Chondrocyte (in vitro differentiated cells): ENCODE measurements around the gene YWHAQ. TPM values are rescaled to one million over a fixed set of nuclear protein-coding genes. Genes with fewer than 3 reads are reported as not detected.
"Not testable (repeated sequence)": the region's sequence is repeated elsewhere in the genome, so short reads cannot be mapped to it uniquely, and the experiment has no call there.

Experiments used
- DNase-seq: peaks from one replicate; pipeline ENCODE4 v3.0.0; 2021; ENCODE audit warnings: mixed read lengths, low spot score
- H3K27ac Mint-ChIP-seq: one replicate; pipeline ENCODE4 v1.8.0; 2021; ENCODE audit warnings: mild to moderate bottlenecking, moderate library complexity, mixed read lengths; ENCODE audit not compliant: unreplicated experiment
- H3K27me3 Mint-ChIP-seq: 2 replicates; pipeline ENCODE4 v1.8.0; 2021; ENCODE audit warnings: low read depth, mixed read lengths
- H3K36me3 Mint-ChIP-seq: 2 replicates; pipeline ENCODE4 v1.8.0; 2021; ENCODE audit warnings: low read depth, mixed read lengths
- H3K4me1 Mint-ChIP-seq: 2 replicates; pipeline ENCODE4 v1.8.0; 2021; ENCODE audit warnings: low read depth, mild to moderate bottlenecking, mixed read lengths
- H3K4me3 Mint-ChIP-seq: one replicate; pipeline ENCODE4 v1.8.0; 2021; ENCODE audit warnings: mild to moderate bottlenecking, moderate library complexity, mixed read lengths; ENCODE audit not compliant: unreplicated experiment
- H3K9me3 Mint-ChIP-seq: 2 replicates; pipeline ENCODE4 v1.8.0; 2021; ENCODE audit warnings: low read depth, mixed read lengths
- CTCF ChIP-seq: fragments of 200-600 bp; sonication (generic); IDR thresholded peaks from 2 replicates; pipeline ENCODE4 v1.5.0; 2021; ENCODE audit warnings: antibody characterized with exemption, mild to moderate bottlenecking, moderate library complexity
- total RNA-seq: library from RNA; stranded (reverse); gene quantifications from 3 replicates; pipeline ENCODE4 v1.2.1, GENCODE V29; 2021

The YWHAQ gene
- total RNA-seq, 1 donor from 2014 or later: 247 TPM

GRCh38 chr2:9610781-9611548 is 19.8 kb downstream of the YWHAQ start:
- Mint-ChIP-seq H3K4me3 (no peak overlapping the region), H3K27me3 (no peaks in the 10 kb centered on the region), H3K27ac (peak overlapping the region; percentile 74), H3K4me1 (peaks cover 80% of the 10 kb centered on the region), H3K9me3 (no peaks in the 10 kb centered on the region), H3K36me3 (no peaks in the 10 kb centered on the region)
- DNase-seq: no peak
- no peak for TF ChIP-seq CTCF

- H3K4me3 Mint-ChIP-seq: peak overlapping the region; percentile 49
Observed at GRCh38 chr2:9608491-9608890, 22.3 kb downstream of the YWHAQ start.

GRCh38 chr2:9602412-9602811 is 28.4 kb downstream of the YWHAQ start:
- H3K27me3 Mint-ChIP-seq: no peaks in the 10 kb centered on the region
- peaks cover 24% of the 10 kb centered on the region for H3K36me3 Mint-ChIP-seq
- TF ChIP-seq CTCF: no peak
- no peak for DNase-seq
- peaks cover 18% of the 10 kb centered on the region for H3K9me3 Mint-ChIP-seq
- no peak overlapping the region for H3K4me3 Mint-ChIP-seq
- H3K27ac Mint-ChIP-seq: no peak overlapping the region
- H3K4me1 Mint-ChIP-seq: peaks cover 8% of the 10 kb centered on the region

More at GRCh38 chr2:9608491-9608890, 22.3 kb downstream of the YWHAQ start:
- H3K27me3 Mint-ChIP-seq, H3K36me3 Mint-ChIP-seq, DNase-seq, H3K9me3 Mint-ChIP-seq: not testable (repeated sequence)
- Mint-ChIP-seq H3K27ac (peak overlapping the region; percentile 98), H3K4me1 (peaks cover 62% of the 10 kb centered on the region)

GRCh38 chr2:9601397-9601796 is 29.4 kb downstream of the YWHAQ start:
- no peak for DNase-seq
- no peak overlapping the region for H3K4me3 Mint-ChIP-seq
- no peak for TF ChIP-seq CTCF
- H3K27me3 Mint-ChIP-seq: no peaks in the 10 kb centered on the region
- no peak overlapping the region for H3K27ac Mint-ChIP-seq
- peaks cover 24% of the 10 kb centered on the region for H3K36me3 Mint-ChIP-seq
- peaks cover 18% of the 10 kb centered on the region for H3K9me3 Mint-ChIP-seq
- H3K4me1 Mint-ChIP-seq: peaks cover 5% of the 10 kb centered on the region

GRCh38 chr2:9599430-9599829 is 31.4 kb downstream of the YWHAQ start:
- no peak for TF ChIP-seq CTCF
- no peaks in the 10 kb centered on the region for H3K27me3 Mint-ChIP-seq
- H3K27ac Mint-ChIP-seq: no peak overlapping the region
- H3K4me3 Mint-ChIP-seq: no peak overlapping the region
- H3K36me3 Mint-ChIP-seq: peaks cover 24% of the 10 kb centered on the region
- H3K9me3 Mint-ChIP-seq: peaks cover 18% of the 10 kb centered on the region
- H3K4me1 Mint-ChIP-seq: peaks cover 17% of the 10 kb centered on the region
- no peak for DNase-seq
